GM18499 (cell line): ENCODE data around the gene METAP1D.

Source experiments
- ATAC-seq: cut with Tn5 transposase; IDR thresholded peaks from one replicate; pipeline ENCODE4 v1.9.1; 2021; ENCODE audit warnings: moderate number of reproducible peaks; ENCODE audit not compliant: insufficient read depth, unreplicated experiment

METAP1D gene

GRCh38 chr2:172116107-172116506 is 116.4 kb downstream of the METAP1D start:
- ATAC-seq: no peak

GRCh38 chr2:172119089-172119488 is 119.3 kb downstream of the METAP1D start:
- no peak for ATAC-seq

- no peak for ATAC-seq
Measured at GRCh38 chr2:172120118-172120517, 120.4 kb downstream of the METAP1D start.

- ATAC-seq: no peak
Measured at GRCh38 chr2:172128484-172128883, 128.7 kb downstream of the METAP1D start.

- ATAC-seq: no peak
Measured at GRCh38 chr2:172129404-172129803, 129.7 kb downstream of the METAP1D start.
